Neural progenitor cell (in vitro differentiated cells): ENCODE results near the gene C19orf67.

Source experiments
- CTCF ChIP-seq: fragments of 200-600 bp; sonication (generic); IDR thresholded peaks from 2 replicates; pipeline ENCODE4 v1.5.1; 2017; ENCODE audit warnings: antibody characterized with exemption, mild to moderate bottlenecking
- EZH2 ChIP-seq: fragments of 200-600 bp; sonication (generic); IDR thresholded peaks from 2 replicates; pipeline ENCODE4 v1.6.1; 2017; ENCODE audit warnings: antibody characterized with exemption, mild to moderate bottlenecking, moderate library complexity
- EZH2phosphoT487 ChIP-seq: fragments of 200-600 bp; sonication (generic); IDR thresholded peaks from 2 replicates; pipeline ENCODE4 v1.6.1; 2017; ENCODE audit warnings: antibody characterized with exemption

DNA sequence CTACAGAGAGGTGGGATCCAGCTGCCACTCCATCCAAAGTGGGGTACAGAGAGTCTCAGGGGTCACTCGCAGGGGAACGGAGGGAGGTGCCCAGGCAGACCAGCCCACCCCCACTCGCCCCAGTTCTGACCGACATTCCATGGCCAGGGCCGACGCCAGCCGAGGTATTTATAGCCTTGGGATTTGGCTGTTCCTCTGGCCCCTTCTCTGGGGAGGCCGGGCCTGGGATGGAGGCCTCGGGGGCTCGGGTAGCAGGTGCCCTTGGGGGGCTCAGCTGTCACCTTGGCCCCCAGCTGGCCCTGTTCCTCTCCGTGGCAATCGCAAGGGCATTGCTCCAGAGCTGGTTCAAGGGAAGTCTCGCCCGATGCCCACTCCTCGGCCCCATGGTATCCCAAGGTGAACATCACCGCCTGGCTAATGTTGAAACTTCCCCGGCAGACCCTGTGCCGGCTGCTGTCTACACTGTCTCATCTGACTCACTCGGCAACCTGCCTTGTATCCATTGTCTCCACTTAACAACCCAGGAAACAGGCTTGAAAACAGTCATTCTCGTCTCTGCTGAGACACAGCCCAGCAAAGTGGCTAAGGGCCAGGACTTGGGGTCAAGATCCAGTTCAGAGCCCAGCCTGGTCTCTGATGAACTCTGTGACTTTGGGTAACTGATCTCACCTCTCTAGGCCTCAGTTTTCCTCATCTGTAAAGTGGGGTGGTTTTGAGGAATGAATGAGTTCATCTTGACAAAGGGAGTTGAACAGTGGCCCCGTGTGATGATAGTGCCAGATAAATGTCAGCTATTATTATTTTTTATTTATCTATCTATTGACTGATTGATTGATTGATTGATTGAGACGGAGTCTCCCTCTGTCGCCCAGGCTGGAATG lies 22.2 kb upstream of the C19orf67 start:
- TF ChIP-seq EZH2phosphoT487 (no peak), CTCF (no peak), EZH2 (no peak)
